CD1c-positive myeloid dendritic cell (primary cell): ENCODE measurements around the gene PPM1J.
"Not testable (repeated sequence)": the region's sequence is repeated elsewhere in the genome, so short reads cannot be mapped to it uniquely, and the experiment has no call there.

Experiments
- DNase-seq: peaks from one replicate; pipeline ENCODE4 v3.0.0-alpha.2; 2016; ENCODE audit errors: extremely low spot score

Gene PPM1J

DNA sequence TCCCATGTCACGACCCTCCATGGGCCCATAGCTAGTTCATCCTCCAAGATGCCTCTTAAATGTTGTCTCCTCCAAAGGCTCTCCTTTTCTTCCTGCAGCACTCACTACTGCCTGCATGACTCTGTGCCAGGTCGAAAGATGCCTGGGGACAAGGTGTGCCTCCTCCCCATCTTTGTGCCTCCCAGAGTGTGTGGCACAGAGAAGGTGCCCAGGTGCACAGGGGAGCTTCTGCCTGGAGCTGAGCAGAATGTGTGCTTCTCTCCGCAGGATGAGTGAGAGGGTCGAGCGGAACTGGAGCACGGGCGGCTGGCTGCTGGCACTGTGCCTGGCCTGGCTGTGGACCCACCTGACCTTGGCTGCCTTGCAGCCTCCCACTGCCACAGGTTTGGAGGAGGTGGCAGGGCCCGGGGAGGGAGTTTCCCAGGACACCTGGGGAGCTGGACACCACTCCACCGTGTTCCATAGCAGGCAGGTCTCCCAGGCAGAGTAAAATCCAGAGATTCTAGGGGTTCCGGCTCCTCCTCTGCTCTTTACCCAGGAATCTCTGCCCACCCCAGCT lies 6.9 kb upstream of the PPM1J start:
- DNase-seq = no peak

DNA sequence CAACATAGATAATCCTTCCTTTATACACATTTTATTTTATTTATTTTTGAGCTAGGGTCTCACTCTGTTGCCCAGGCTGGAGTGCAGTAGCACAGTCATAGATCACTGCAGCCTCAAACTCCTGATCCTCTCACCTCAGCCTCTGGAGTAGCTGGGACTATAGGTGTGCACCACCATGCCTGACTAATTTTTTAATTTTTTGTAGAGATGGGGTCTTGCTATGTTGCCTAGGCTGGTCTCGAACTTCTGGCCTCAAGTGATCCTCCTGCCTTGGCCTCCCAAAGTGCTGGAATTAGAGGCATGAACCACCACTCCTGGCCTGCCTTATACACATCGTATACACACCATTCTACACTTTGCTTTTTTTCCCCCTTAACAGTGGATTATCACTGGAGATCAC lies 6.2 kb upstream of the PPM1J start:
- not testable (repeated sequence) for DNase-seq

DNA sequence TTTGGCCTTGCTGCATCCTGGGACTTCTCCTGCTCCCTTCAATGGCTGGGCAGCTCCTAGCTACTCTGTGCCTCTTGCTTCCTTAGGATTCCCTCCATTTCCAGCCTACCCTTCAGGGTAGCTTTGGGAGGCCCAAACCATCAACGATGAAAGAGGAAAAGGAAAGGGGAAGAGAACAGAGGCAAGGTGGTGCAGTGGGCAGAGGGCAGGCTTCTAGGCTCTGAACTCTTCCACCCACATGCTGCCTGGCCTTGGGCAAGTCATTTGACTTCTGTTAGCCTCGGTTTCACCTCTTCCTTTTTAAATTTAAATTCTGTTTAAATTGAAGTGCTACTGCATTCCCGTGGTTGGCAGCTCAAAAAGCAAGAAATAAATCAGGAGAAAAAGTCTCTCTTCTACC lies 5.7 kb upstream of the PPM1J start:
- peak; percentile 76 for DNase-seq

DNA sequence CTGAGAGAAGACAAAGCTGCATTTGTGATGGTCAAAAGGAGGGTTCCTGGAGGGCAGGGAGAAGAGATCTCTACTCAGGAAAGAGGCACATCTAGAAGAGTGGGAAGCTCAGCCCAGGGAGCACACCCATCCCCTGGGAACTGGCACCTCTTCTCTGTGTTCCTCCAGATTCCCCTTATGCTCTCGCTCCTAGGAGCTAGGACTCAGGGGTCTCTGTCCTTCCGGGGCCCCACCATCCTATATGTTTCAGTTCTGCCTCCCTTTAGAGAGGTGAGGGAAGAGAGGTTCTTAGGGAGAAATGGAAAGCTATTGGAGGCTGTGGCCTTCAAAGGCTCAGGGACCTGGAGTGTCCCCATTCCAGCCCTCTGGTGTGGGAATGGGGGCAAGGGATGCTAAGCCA lies 4.6 kb upstream of the PPM1J start:
- DNase-seq = no peak

DNA sequence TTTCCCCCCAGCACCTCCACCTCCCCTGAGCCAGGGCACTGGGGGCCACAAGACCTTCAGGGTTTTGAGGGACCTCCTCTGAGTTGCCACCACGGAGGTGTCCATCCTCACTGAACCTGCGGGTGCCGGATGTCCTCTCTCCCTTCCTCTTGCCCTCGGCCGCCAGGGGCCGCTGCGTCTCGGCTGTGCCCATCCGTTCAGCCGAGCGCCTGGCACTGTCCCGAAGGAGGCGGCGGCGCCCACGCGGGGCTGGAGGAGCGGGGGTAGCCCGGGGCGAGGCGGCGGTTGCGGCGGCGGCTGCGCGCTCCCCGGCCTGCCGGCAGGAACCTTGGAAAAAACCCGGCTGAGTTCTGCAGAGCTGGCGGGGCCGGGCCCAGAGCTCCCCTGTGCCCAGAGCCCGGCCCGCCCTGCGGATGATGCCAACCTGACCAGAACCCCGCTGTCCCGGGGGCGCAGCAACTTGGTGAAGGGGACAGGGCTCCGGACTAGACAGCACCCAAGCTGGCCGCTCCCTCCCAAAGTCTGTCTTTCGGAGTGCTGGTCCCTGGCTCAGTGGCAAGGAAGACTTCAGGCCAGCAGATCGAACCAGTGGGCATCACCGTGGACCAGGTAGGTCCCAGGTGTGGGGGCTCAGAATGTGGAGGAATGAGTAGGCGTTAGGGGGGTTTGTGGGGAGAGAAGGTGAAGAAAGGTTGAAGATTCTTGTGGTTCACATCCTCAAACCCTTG lies 3.7 kb upstream of the PPM1J start:
- peak; percentile 91 for DNase-seq

DNA sequence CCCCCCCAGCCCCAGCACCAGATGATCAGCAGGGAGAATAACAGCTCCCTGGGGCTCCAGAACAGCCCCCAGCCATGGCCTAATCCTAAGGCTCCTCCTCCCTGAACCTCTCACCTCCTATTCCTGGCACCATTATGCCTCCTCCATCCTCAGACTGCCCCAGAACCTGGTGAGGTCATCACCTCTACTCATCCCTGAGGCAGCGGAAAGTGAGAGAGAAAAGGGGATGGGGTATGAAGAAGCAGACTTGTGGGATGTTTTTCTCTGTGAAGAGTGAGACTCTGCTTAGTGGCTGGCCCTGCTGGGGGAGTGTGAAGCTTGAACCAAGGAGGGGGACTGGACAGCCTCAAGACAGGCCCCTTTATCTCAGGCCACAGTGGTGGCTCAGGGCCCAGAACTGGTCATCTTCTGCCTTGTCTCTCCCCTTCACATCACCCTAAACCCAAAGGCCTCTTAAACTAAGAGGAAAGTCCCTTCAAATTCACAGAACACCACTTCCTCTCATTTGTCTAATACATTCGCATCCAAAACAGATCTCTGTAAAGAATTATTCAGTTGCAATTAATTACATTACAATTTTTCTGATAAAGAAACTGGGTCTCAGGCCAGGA lies 2.2 kb upstream of the PPM1J start:
- no peak for DNase-seq

DNA sequence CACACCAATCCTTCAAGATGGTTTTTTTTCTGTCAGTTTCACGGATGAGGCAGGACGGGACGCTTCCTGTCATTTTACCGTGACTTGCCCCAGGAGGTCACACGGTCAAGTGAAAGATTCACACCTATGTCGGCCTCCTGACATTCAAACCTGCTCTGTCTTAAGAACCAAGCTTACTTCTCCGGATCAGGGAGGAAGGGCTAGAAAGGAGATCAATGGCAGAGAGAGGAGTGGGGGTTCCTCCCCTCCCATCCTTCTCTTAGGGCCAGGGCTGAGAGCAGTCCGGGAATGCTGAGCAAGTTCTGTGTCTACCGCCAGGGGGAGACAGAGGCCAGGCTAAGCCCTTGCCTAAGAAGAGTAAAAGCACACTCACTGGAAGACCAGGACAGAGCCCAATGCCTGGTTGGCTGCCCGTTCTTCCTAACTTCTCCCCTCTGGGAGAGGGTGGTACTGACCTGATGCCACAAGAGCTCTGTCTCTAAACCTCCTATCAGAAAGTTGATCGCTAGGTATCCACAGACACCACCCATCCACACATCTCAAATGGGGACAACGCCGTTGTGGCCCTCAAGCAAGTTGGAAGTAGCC lies 1.1 kb upstream of the PPM1J start:
- peak; percentile 91 for DNase-seq

DNA sequence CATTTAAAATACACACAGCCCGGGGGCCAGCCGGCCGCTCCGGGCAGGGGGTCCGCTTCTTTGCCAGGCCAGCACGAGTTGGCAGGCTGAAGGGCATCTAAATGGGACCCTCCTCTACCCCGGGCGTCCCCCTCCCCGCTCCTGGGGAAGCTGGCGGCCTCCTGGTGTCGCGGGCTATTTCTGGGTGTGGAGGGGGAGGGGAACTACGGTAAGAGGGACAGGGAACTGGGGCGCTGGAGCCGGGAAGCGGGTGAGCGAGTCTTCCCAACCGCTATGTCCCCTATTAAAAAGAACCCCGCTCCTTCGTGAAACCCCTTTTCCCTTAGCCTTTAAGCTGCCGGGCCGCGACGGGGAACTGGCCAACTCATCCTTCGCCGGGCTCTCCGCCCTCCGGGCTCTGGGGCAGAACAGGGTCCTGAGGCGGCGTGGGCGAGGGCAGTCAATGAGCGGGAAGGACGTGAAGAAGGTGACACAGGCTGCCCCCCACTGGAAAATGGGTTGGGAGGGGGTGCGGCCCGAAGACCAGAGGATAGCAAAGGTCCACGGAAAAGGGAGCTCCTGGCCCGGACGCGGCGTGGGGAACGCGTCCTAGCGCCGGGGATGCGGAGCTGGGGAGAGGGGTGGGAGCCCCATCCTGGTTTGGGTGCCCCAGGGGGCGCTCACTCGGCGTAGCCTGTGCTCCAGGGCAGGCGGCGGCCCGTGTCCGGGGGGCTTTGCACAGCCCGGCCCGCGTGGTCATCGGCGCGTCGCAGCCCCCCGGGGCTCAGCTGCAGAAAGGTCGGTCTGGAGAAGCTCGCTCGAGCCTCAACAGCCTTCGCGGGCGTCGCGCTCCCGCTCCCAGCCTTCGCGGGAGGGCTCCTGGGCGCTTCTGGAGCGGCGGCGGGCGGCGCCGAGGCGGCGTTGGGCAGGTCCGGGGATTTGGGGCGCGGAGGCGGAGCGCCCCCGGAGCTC lies 544 bp downstream of the PPM1J start:
- DNase-seq = peak; percentile 48

DNA sequence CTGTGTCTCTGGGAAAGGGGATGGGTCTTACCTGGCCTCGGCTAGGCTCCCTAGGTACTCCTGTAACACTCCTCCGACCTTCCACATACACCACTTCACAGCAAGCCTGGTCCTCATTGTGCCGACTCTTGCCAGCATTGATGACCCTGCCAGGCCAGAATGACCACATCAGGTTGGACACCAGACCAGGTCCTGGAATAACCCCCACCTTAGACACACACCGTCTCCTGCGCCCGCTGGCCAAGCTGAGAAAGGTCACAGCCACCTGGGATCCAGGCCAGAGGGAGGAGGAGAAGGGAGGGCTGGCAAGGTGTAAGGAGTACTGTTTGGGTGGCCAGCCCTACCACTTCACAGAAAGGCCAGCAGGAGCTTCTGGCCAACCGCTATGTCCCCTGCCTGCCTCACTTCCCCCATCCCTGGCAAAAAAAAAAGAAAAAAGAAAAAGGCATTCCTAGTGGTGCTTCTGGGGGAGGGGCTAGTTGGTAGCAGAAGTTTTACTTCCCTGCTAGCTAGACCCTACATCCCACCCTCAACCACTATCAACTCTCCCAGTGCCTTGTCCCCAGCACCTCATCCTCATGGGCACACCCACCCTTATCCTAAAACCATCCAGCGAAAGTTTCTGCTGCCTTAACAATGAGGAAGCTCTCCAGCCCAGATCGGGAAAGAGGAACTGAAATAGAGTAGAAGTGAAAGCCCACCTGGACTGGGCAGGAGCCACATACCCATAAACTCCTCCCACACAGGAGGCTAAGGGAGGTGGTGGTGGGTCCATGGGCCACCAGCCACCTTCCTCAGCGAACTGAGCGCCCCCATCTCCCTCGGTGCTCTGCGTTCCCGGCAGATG lies 1.4 kb downstream of the PPM1J start:
- peak; percentile 88 for DNase-seq

DNA sequence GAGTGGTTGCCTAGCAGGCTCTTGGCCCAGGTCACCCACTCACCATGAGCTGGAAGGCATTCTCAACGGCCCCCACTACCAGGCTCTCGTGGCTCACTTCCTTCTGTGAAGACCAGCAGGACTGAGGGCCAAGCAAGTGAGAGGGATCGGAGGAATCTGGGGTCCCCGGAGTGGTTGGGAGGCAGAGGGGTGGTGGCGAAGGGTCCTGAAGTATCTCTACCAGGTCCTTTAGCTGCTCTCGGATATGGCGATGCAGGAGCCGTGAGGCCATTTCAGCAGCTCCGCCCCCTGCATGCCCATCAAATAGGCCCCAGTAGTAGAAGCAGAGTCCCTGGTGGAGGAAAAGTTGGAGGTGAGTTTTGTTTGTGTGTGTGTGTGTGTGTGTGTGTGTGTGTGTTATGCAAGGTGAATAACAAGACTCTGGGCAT lies 2.4 kb downstream of the PPM1J start:
- DNase-seq = no peak

DNA sequence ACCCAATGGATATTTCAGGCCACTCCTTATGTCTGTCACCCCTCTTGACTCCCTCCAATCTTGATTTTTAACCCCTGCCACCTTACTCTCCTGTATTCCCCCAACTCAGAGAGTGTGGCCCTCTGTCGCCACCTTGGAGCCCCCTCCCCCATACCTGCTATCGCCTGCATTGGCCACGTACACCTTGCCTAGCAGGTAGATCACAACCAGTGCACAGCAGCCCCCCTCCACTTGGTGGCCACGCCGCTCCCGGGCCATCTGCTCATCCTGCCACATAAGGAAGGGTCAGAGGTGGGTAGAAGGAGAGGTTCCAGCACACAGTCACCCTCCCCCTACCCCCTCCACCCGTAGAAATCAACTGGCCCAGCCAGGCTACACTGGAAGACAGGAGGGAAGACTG lies 2.9 kb downstream of the PPM1J start:
- DNase-seq = no peak

DNA sequence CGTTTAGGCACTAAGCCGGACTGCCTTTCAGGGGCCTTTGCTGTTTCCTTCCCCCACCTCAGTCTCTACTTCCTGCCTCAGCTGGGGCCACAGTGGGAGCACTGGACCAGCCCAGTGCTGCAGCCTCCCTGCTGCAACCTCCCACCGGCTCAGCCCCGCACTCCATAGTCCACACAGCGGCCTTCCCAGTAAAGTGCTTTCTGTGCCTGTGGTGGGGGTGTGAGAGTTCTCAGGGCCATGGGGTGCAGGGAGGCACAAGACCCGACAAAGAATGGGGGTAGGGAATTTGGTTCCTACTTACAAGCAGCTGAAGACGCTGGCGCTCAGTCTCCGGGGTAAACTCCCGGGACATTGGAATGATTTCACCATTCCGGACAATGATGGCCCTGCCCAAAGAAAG lies 3.5 kb downstream of the PPM1J start:
- DNase-seq = no peak

DNA sequence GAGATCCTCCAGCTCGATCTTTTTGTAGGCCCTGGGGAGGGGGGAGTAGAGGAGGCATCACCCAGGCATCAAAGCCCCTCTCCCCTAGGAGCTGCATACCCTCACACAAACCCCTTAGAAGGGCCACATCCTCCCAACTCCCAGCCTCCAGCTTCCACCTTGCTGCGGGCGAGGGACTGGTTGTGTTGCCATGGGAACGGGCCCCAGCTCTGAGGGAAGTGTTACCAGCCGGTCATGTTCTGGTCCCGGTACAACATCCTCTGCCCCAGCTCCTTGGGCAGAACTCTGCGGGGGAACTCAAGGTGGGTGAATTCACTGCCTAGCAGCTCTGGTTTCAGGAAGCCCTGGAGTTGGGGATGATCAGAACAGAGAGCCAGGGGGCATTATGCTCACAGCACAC lies 4.1 kb downstream of the PPM1J start:
- DNase-seq = no peak

DNA sequence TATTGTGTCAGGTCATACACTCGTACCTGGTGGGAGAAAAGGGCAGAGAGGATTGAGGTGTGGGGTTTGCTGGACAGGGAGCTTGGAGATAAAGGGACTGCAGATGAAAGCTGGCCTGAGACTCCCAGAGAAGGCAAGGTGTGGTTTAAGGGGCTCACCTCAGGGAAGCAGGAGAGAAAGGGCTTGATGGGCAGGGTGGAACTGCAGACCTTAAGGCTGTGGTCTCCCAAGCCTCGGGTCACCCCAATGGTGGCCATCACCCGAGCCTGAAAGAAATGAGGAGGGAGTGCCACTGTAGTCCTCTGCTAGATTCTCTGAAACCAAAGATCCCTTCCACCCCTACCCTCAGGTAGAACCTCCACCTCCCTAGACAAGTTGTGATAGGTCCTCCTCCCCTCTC lies 4.5 kb downstream of the PPM1J start:
- no peak for DNase-seq

DNA sequence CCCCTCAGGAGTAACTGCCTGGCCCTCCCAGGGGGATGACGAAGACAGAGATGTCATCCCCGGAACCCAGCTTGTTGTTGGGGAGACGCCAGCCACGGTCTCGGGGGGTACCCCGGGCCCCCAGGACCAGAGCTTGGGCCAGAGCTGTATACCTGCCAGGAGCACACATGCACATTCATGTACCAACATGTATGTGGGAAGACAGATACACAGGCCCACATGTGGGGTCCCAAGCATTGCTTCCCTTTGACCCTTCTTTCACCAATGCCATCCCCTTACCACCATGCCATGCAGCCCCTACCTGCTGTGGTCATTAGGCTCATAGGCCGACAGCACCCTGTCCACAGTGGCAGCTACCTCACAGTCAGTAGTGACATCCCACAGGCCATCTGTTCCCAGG lies 5.0 kb downstream of the PPM1J start:
- DNase-seq = no peak

DNA sequence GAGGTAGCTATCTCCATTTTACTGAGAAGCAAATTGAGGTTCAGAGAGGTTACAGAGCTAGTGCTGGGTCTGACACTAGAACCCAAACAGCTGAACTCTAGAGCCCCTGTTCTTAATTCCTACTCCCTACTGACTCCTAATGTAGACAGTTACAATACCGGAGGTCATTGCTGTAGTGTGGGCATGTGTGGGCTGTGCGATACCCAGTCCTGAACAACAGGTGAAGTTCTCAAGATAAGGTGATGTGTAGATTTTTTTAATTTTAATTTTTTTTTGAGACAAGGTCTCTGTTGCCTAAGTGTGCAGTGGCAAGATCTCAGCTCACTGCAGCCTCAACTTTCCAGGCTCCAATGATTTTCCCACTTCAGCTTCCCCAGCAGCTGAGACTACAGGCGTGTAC lies 6.6 kb downstream of the PPM1J start:
- DNase-seq = no peak

DNA sequence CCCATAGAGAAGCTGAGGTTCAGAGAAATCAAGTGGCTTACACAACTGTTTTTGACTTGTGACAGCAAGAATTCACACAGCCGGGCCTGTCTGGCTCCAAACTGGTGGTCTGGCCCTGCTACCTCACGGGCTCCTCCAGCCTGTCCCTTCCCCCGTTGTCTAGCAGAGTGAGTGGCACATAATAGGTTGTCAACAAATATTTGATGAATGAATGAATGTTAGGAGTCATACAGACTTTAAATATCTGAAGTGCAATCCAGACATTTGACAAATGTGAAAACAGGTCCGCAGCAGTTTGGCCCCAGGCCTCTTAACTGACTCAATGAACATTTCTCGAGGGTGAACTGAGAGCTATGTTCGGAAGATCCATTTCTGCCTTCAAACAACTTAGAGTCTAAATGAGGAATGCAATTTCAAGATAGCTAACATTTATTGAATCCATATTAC lies 7.1 kb downstream of the PPM1J start:
- no peak for DNase-seq

DNA sequence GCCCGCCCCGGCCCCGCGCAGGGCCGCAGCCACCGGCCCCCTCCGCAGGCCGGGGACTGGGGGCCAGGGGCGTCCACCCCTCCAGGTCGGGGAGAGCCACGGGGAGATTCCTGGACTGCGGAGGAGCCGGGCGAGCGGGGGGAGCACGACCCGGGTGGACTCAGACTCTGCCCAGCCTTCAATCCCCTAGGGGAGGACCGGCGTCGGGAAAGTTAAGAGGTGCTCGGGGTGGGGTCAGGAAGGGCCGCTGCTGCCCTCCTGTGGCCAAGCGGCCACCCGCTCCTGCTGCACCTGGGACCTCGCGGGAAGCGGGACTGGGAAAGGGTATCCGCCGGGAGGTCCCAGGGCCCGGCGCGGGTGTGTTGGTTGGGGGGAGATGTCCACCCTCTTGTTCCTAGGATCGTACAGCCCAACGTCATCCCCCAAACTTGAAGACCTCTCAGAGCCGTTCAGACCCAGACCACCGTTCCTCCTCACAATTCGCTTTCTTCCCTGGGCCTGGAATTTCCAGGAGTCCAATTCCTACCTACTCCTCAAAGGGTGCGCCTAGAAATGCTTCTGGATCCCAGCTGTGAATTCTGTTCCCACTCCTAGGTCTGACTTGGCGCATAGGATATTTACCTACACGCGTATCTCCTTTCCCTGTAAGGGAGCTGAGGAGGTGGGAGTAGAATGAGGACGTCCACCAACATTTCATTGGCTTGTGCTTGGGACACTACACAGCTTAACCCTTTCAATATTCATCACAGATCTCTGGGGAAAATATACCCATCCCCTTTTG lies 7.7 kb downstream of the PPM1J start:
- DNase-seq = peak; percentile 80

DNA sequence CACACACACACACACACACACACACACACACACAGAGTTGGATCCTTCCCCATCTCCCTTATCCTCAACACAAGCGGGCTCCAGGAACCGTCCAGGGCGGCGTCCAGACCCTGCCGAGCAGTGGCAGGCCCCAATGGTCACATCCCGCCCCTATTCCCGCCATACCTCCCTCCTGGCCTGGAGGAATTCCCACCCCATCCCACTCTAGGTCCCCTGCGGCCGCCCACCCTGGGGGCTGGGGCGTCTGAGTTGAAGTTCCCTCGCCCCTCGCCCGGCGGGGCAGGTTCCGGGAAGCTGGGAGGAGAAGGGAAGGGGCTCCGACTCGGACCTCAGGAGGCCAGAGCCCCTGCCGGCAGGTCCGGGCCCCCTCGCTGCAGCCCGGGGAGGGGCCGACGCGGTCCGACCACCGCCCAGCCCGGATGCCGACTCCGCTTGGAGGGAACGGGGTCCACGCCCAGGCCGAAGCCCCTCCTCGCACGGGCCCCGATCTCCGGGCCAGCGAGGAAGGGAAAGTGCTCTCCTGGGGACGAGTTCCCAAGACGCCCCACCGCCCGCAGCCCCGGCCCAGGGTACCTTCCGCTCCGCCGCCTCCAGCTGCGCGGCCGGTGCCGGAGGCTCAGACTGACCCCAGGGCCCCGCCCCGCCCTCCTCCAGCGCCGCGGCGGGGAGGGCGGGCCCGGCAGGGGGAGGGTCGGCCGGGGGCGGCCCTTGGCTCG lies 8.5 kb downstream of the PPM1J start, which contains the start of gene RHOC:
Gene RHOC, minus strand, starts transcription at position 623 of the 716 bp plus-strand sequence. CDS start 3,328 bp downstream, outside the sequence.
- peak; percentile 85 for DNase-seq
